Fibroblast of skin of left biceps (primary cell): ENCODE data around the gene SERPINA12.

Source experiments
- DNase-seq, 2 experiments: peaks; one replicate each; pipeline ENCODE4 v3.0.0-alpha.2; 2013; ENCODE audit warnings: low read depth in 2 of 2

The SERPINA12 gene

GRCh38 chr14:94439453-94440057 is 69.7 kb downstream of the SERPINA12 start:
- no peak for DNase-seq
